GM18499 (cell line): ENCODE measurements around the gene HOXC10.

Experiments used
- ATAC-seq: cut with Tn5 transposase; IDR thresholded peaks from one replicate; pipeline ENCODE4 v1.9.1; 2021; ENCODE audit warnings: moderate number of reproducible peaks; ENCODE audit not compliant: insufficient read depth, unreplicated experiment

HOXC10 gene

GRCh38 chr12:53975479-53976152, 9.3 kb upstream of the HOXC10 start:
- no peak for ATAC-seq

- ATAC-seq = no peak
These were observed 8.6 kb upstream of the HOXC10 start for GRCh38 chr12:53976172-53976822.

DNA sequence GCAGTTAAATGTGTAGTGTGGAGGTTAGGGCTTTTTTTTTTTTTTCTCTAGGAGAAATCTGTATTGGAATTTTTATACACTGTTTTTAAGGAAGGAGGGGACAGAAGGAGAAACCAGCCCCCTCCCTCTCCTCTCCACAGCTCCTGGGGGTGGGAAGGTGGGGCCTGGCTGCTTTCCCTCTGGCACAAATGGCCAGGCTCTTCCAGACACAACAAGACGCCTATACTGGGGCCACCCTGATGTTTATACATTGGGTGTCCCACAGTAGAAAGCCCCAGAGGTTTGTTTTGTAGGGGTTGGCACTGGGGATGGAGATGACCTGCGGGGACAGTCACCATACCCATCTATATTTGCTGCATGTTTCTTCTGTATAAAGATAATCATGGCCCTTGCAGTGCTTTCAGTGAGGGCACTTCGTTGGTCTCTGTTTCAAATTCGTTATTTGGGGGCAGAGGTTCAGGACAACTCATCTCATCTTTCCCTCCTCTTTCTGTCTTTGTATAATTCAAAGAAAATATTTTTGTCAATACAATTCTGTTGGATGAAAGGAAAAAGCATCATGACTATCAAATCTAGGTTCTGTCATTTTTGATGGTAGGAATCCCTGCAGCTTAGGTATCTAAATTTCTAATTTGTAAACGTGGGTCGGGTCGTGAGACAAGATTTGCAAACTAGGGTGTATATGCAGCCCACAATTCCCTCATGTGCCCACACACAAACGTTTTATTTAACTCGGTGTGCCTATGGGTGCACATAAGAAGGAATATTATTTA, 7.9 kb upstream of the HOXC10 start:
- no peak for ATAC-seq

GRCh38 chr12:53977596-53978445, 7.1 kb upstream of the HOXC10 start:
- no peak for ATAC-seq

DNA sequence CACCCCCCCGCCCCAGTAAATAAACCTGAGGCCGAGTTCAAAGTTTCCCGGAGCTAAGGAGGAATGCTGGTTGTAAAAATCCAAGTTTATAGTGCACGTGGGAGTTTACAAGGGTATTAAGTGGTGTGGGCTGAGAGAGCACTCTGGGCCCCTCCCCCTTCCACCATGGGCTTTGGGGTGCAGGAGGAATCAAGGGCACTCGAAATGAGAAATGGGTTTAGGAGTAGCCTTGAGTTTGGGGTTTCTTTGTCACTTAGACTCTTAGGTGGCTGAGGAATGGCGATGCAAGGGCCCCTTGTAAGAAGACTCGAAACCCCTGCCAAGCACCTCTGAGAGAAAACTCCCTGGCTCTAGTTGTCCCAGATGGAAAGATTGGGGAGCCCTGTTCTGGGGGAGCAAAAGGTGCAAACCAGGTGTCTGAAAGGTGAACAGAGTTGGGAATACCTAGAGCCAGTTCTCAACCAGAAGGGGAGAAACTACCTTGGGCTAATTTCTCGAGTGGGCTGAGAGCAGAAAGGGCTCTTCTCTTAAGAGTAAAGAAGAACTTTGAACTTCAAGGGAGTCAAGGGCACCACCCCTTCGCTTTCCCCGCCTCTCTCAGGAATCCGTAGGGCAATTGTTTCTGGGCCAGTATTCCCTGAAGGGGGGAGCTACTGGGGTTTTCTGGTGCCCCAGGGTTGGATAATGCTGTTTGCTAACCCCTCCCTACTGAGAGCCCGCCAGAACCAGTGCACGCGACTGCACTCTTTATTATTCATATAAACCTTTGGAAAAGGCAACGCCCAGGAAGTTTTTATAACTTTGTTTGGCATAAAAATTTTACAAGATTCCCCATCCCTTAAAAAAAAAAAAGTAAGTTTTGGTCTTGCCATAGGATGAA, 6.2 kb upstream of the HOXC10 start:
- ATAC-seq = no peak

DNA sequence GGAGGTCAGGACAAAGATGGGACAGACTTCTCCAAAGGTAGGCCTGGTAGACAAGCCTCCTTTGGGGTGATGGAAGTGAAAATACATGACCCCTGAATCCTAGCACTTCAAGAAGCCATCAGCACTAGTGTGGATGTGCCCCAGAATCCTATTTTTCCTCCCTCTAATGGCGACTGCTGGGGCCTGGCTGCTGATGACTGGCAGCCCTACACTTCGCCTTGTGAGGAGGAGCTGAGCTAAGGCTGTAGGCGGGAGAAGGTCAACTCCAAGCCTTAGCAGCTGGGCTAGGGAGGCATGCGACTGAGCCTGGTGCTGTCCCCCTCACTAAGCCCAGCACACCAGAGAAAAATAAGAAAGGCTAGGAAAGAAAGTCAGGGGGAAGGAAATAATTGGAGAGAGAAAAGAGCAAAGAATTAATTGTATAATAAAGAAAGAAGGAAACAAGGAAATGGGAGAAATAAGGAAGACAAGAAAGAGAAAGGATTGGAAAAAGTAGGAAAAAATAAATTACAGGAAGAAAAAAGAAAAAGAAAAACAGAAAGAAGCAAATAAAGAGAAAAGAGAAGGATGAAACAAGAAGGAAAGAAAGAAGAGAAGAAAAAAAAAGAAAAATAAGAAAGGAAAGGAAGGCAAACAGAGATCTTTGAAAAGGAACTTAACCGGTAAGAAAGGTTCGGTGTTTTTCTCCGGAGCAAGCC, 4.7 kb upstream of the HOXC10 start:
- ATAC-seq = no peak

- ATAC-seq = no peak
These were observed 4.0 kb upstream of the HOXC10 start for GRCh38 chr12:53980802-53981496.

- ATAC-seq = no peak
These were observed 3.0 kb upstream of the HOXC10 start for GRCh38 chr12:53981634-53982565.

- no peak for ATAC-seq
These were observed 2.0 kb upstream of the HOXC10 start for GRCh38 chr12:53982648-53983567.

DNA sequence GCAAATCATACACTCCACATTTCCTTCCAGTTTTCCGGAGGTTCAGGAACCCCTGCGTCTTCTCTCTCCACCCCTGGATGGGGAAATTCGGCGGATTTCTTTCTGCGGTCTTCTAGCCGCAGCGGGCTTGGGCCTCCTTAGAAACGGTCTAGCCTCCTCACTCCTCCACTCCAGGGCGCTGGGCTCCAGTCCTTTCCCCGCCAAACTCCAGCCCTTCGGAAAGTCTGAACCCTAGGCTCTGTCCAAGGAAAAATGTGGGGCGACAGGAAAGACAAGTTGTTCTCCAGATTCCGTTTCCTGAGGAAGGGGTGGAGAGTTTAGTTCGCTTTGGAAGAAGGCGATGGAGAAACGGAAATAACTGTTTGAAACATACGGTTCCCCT, 1.4 kb upstream of the HOXC10 start:
- ATAC-seq = no peak

DNA sequence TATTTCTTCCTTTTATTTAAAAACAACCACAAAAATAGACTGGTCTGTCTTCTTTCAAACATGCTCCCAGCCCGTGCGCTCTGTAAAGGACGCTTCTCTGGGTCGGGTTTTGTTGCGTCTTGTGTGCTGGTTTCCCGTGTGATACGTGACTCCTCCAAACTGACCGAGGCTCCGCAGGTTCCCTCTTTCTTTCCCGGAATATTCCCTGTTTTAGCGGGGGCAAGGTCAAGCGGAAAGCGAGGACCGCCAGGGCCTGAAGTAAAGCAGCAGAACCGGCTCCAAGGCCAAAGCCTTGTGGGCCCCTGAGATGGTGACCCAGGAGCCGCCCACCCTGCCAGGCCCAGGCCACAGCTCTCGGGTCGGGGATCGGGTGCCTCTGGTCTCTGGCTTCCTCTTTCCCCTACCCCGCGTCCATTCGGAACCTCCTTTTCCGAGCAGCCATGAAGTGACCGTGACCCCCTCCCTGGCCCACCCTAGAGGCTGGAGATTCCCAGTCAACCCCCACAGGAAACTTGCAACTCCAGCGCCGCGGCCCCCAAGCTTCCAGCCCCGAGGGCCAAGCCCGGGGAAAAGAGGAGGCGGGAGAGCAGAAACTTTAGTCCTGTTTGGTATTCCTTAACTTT, 885 bp upstream of the HOXC10 start:
- no peak for ATAC-seq

GRCh38 chr12:53985692-53985993, 697 bp downstream of the HOXC10 start:
- no peak for ATAC-seq

DNA sequence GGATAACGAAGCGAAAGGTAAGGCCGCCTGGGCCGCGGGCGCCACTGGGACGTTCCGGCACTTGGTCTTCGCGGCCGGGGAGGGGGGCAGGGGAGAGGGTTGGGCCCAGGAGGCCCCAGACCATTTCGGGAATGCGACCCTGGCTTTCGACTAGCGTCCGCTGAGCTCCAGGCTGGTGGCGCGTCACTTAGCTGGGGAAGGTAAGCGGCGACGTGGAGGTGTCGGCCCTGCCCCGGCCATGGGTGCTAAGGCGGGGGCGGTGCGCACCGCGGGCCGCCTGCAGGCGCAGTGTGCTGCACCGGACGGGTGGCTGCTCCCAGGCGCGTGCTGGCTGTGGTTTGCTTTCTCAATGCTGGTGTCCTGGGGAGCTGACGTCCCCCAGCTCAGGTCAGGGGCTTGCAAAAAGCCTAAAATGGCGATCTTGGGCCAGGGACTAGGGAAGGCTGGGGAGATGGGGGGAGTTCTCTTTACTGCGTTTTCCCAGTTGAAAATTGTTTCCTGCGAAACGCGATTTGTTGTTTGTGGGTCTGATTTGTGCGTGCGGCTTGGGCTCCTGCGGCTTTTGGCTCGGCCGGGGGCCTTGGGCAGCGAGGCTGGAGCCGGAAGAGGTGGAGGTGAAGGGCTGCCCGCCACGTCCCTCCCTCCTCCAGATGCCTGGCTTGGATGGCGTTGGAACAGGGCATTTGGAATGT, 1.2 kb downstream of the HOXC10 start:
- ATAC-seq = no peak

DNA sequence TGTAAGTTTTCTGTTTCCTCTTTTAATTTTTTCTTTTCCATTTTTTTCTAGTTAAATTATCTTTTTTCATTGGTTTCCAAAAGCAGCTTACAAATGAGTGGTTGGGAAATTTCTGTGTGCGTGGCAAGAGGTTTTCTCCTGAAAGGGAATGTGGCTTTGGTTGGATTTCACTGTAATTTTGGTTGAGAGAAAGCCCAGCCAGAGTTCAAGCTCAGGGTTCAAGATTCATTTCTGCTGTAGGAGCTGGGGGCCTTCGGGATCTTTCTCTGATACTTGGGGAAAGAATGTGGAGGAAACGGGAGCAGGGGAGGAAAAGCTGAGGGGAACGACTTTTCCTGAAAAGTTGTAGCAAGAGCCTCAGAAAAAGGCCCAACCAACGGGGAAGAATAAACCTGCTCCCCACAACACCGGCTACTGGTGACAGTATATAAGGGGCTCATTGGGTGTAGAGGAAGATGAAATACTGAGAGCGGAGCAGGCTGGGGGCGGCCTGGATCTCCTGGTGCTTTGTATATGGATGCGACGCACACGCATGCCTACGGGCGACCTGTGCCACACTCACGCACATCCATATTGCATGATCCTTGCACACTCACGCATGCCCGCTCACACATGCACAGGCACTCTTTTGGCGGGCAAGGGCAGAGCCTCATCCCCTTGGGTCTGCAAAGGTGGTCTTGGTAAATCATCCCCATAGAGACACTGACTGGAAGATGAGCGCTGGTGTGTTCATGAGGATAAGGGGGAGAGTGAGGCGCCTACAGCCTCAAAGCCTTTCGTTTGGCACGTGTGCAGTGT, 1.9 kb downstream of the HOXC10 start:
- ATAC-seq = no peak

- no peak for ATAC-seq
These were observed 2.9 kb downstream of the HOXC10 start for GRCh38 chr12:53987787-53988230.
